BJ (cell line): Measurements from ENCODE around the gene PKD1L1. TPM values are rescaled to one million over a fixed set of nuclear protein-coding genes. Genes with fewer than 3 reads are reported as not detected.

Experiments used
- CTCF ChIA-PET: fragments of 350-600 bp; formaldehyde crosslinking; extraction: SDS; loops from one replicate; lab custom pipeline; 2021; ENCODE audit warnings: antibody characterized with exemption, inconsistent platforms; lab: Yijun Ruan, JAX
- POLR2A ChIA-PET: fragments of 300-600 bp; sonication (Branson Sonifier 250); formaldehyde crosslinking; extraction: SDS; loops from one replicate; lab custom pipeline; 2021; ENCODE audit warnings: antibody characterized with exemption; lab: Charles Lee
- DNase-seq: peaks from one replicate; pipeline ENCODE4 v3.0.0-alpha.2; 2011; ENCODE audit warnings: low read depth
- H3K27me3 ChIP-seq: 2 replicates; pipeline ENCODE4 v1.6.0; 2011; ENCODE audit warnings: low read length; ENCODE audit not compliant: control insufficient read depth, insufficient read depth
- H3K36me3 ChIP-seq: 2 replicates; pipeline ENCODE4 v1.5.1; 2011; ENCODE audit warnings: low read length; ENCODE audit not compliant: control insufficient read depth, insufficient read depth
- H3K4me3 ChIP-seq: 2 replicates; pipeline ENCODE4 v1.5.1; 2011; ENCODE audit warnings: low read depth, mild to moderate bottlenecking, control low read depth, low read length
- CTCF ChIP-seq: IDR thresholded peaks from 2 replicates; pipeline ENCODE4 v1.5.1; 2011; ENCODE audit warnings: low read depth, mild to moderate bottlenecking, control low read depth, inconsistent platforms, low read length, moderate library complexity; ENCODE audit not compliant: insufficient read depth
- polyA plus RNA-seq: library from polyadenylated mRNA; depleted of rRNA; stranded (reverse); fragments of >200 nt; gene quantifications from 2 replicates; pipeline ENCODE4 v1.2.3, GENCODE V29; 2011

The PKD1L1 gene
- polyA plus RNA-seq, 1 experiment = 0.13 TPM

GRCh38 chr7:47734949-47735291 lies 213.3 kb downstream of the PKD1L1 start:
- no peak for TF ChIP-seq CTCF
- Histone ChIP-seq H3K4me3 (no peak overlapping the region), H3K36me3 (no peaks in the 10 kb centered on the region), H3K27me3 (peaks cover 3% of the 10 kb centered on the region)
- ChIA-PET POLR2A (no interaction called here), CTCF (interaction anchor here (1.0 kb wide), 1 partner anchor 10 kb away, joined by 4 read pairs; no protein-coding TSS in a partner anchor)
- DNase-seq = no peak

DNA sequence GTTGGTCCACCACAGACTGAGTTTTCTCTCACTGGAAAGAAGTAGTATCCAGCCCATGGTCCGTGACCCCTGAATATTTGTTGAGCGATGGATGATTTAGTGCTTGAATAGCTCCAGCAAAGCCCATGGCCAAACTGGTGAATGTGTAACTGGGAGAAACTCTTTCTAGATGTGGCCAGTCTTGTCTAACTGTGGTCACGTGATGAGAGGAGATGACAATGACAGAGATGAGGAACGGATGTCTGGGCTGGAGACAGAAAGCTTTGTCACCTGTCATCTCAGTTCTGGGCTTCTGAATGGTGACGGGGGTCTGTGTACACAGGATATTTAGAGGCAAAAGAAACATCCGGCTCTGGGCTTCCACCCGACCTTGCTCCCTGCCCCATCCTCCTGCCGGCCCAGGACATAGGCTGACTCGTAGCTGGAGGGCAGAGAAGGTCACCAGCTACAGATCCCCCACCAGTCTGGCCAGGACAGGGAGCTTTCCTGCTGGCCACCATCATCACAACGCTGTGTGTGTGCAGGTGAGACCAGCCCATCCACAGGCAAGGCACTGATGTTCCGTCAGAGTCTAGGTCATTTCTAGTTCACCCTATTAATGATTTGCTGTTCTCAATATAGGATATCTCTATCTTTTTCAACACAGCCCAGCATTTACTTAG lies 213.8 kb downstream of the PKD1L1 start:
- peaks cover 3% of the 10 kb centered on the region for H3K27me3 ChIP-seq
- ChIA-PET CTCF (interaction anchor here (1.0 kb wide), 1 partner anchor 9 kb away, joined by 4 read pairs; no protein-coding TSS in a partner anchor), POLR2A (no interaction called here)
- H3K36me3 ChIP-seq = no peaks in the 10 kb centered on the region
- DNase-seq = no peak
- no peak overlapping the region for H3K4me3 ChIP-seq
- no peak for TF ChIP-seq CTCF

DNA sequence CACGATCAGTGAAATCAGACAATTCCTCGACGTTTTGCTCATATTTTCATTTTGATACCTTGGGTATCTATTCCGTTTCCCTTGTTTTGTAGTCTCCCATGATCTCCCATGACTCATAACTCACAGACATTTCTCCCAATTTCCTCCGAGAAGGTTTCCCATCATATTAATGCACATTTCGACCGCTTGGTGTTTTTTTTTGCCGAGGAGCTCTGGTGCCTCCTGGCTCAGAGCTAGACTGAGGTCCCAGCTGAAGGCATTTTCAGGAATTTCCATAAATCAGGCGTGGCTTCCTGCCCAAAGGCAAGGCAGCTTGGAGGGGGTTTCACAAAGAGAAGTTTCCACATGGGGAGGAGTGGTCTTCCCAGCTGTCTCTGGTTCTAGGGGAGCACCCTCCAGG lies 218.1 kb downstream of the PKD1L1 start:
- no peak for TF ChIP-seq CTCF
- POLR2A ChIA-PET = interaction anchor here (0.6 to 0.7 kb wide), 2 partner anchors 22 to 33 kb away, joined by 3 to 4 read pairs; no protein-coding TSS in a partner anchor
- no peaks in the 10 kb centered on the region for H3K36me3 ChIP-seq
- CTCF ChIA-PET = no interaction called here
- peaks cover 3% of the 10 kb centered on the region for H3K27me3 ChIP-seq
- no peak for DNase-seq
- no peak overlapping the region for H3K4me3 ChIP-seq

- no peak for DNase-seq
- POLR2A ChIA-PET = no interaction called here
- no peak for TF ChIP-seq CTCF
- no peaks in the 10 kb centered on the region for H3K27me3 ChIP-seq
- H3K36me3 ChIP-seq = no peaks in the 10 kb centered on the region
- H3K4me3 ChIP-seq = no peak overlapping the region
- CTCF ChIA-PET = no interaction called here
Measured at GRCh38 chr7:47726047-47726726, 222.1 kb downstream of the PKD1L1 start.

DNA sequence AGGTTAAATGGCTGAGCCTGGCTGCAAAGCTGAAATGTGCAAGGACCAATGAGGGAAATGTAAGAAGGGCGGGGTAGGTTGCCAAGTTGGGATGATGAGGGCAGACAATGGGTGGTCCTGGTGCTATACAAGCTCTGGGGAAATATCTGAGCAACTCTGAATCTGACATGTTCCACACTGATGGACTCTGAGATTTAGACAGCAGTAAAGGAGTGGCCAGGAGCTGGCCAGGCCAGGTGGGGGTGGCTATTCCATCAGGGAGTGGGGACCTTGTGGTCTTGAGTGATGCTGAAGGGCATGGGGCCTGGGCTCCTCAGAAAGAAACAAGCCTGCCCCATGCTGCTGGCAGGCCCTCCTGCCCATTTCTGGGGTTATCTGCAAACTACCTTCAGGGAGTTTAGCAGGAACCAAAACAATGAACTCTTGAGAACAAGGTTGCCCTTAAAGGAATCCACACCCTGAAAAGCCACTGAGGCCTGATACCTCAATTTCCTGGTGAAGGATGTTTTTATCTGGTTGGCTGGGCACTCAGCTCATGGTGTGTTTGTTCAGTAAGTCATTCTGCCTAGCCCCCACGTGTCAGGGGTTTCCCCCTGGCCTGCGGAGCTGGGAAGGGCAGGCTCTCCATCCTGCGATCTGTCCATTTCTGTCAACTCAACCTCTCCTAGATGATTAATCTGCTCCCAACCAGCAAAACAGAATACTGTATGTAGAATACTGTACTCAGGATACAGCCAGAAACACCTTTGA lies 223.1 kb downstream of the PKD1L1 start:
- ChIA-PET CTCF (interaction anchor here (1.1 to 1.4 kb wide), 3 partner anchors 9 to 12 kb away, joined by 4 read pairs; no protein-coding TSS in a partner anchor), POLR2A (no interaction called here)
- no peak for DNase-seq
- Histone ChIP-seq H3K27me3 (no peaks in the 10 kb centered on the region), H3K4me3 (no peak overlapping the region), H3K36me3 (no peaks in the 10 kb centered on the region)
- no peak for TF ChIP-seq CTCF
